SJSA1 (cell line): ENCODE measurements around the gene FSTL4. TPM values are rescaled to one million over a fixed set of nuclear protein-coding genes. Genes with fewer than 3 reads are reported as not detected.
"Not testable (repeated sequence)": the region's sequence is repeated elsewhere in the genome, so short reads cannot be mapped to it uniquely, and the experiment has no call there.

Experiments
- DNase-seq, 2 experiments: peaks; one replicate each; pipeline ENCODE4 v3.0.0-alpha.2; 2015 to 2020; ENCODE audit warnings: low spot score in 2 of 2, low read depth in 1 of 2
- H3K27ac ChIP-seq: fragments of 250-450 bp; sonication (Bioruptor Pico); 2 replicates; pipeline ENCODE4 v1.5.1; 2020; ENCODE audit warnings: mild to moderate bottlenecking, moderate library complexity
- H3K27me3 ChIP-seq: fragments of 250-450 bp; sonication (Bioruptor Pico); replicated peaks from 2 replicates; pipeline ENCODE4 v1.5.1; 2020; ENCODE audit warnings: mild to moderate bottlenecking, moderate library complexity
- H3K36me3 ChIP-seq: fragments of 250-450 bp; sonication (Bioruptor Pico); 2 replicates; pipeline ENCODE4 v1.5.1; 2020; ENCODE audit warnings: mild to moderate bottlenecking
- H3K4me1 ChIP-seq: fragments of 250-450 bp; sonication (Bioruptor Pico); replicated peaks from 2 replicates; pipeline ENCODE4 v1.6.1; 2021; ENCODE audit warnings: mild to moderate bottlenecking
- H3K4me3 ChIP-seq: fragments of 250-450 bp; sonication (Bioruptor Pico); 2 replicates; pipeline ENCODE4 v1.5.1; 2020; ENCODE audit warnings: mild to moderate bottlenecking
- H3K9me3 ChIP-seq: fragments of 250-450 bp; sonication (Bioruptor Pico); replicated peaks from 2 replicates; pipeline ENCODE4 v1.5.1; 2020; ENCODE audit warnings: mild to moderate bottlenecking
- total RNA-seq: library from RNA; depleted of rRNA; stranded (reverse); fragments of >200 nt; shearing (Covaris generic); gene quantifications from 2 replicates; pipeline ENCODE4 v1.2.3, GENCODE V29; 2014

FSTL4 gene
- total RNA-seq, 1 experiment from 2014 or later = 2.1 TPM

- no peak for DNase-seq
- no peak overlapping the region for H3K4me3 ChIP-seq
Observed at GRCh38 chr5:133195250-133195649, 417.1 kb downstream of the FSTL4 start.

GRCh38 chr5:133193794-133194193 is 418.5 kb downstream of the FSTL4 start:
- Histone ChIP-seq H3K27ac (no peak overlapping the region), H3K4me1 (no peaks in the 10 kb centered on the region), H3K27me3 (no peaks in the 10 kb centered on the region), H3K9me3 (no peaks in the 10 kb centered on the region), H3K36me3 (no peaks in the 10 kb centered on the region), H3K4me3 (no peak overlapping the region)
- DNase-seq = no peak

More at GRCh38 chr5:133195250-133195649, 417.1 kb downstream of the FSTL4 start:
- Histone ChIP-seq H3K4me1 (no peaks in the 10 kb centered on the region), H3K27ac (no peak overlapping the region), H3K9me3 (no peaks in the 10 kb centered on the region), H3K27me3 (no peaks in the 10 kb centered on the region), H3K36me3 (no peaks in the 10 kb centered on the region)

DNA sequence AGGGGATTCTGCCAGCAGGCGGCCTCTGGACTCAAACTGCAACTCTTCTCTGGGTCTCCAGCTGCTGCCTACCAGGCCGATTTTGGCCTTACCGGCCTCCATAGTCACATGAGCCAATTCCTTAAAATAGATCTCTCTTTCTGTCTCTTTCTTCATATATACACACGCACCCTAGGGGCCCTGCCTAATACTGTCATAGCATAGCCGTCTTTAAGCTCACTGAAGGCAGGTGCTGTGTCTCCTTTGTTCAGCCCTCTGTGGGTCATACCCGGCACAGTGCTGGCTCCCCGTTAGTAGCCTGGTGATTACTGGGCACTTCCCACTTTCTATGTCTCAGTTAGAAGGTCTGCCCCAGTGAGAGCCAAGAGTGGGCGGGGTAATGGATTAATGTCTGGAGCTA is 419.6 kb downstream of the FSTL4 start:
- no peak for DNase-seq
- Histone ChIP-seq H3K36me3 (no peaks in the 10 kb centered on the region), H3K4me3 (no peak overlapping the region), H3K27ac (no peak overlapping the region), H3K9me3 (no peaks in the 10 kb centered on the region), H3K4me1 (no peaks in the 10 kb centered on the region), H3K27me3 (no peaks in the 10 kb centered on the region)

- H3K27ac ChIP-seq = no peak overlapping the region
- no peaks in the 10 kb centered on the region for H3K36me3 ChIP-seq
- no peaks in the 10 kb centered on the region for H3K9me3 ChIP-seq
- no peak overlapping the region for H3K4me3 ChIP-seq
- no peaks in the 10 kb centered on the region for H3K4me1 ChIP-seq
- DNase-seq = no peak
- H3K27me3 ChIP-seq = no peaks in the 10 kb centered on the region
Observed at GRCh38 chr5:133189881-133190280, 422.5 kb downstream of the FSTL4 start.

DNA sequence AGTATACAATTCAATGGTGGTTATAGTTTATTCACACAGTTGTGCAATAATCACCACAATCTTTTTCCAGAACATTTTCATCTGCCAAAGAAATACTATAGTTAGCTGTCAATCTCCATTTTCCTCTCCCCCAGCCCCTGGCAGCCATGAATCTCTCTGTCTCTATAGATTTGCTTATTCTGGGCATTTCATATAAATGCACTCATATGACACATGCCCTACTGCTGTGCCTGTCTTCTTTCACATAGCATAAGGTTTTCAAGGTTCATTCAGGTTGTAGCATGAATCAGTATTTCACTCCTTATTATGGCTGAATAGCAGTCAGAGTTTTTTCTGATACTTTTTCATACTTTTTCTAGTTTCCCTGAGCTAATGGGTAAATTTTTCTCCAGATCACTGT is 432.9 kb downstream of the FSTL4 start:
- no peak for DNase-seq
- Histone ChIP-seq H3K4me1 (no peaks in the 10 kb centered on the region), H3K27me3 (no peaks in the 10 kb centered on the region), H3K9me3 (no peaks in the 10 kb centered on the region), H3K4me3 (no peak overlapping the region), H3K36me3 (no peaks in the 10 kb centered on the region), H3K27ac (no peak overlapping the region)

- not testable (repeated sequence) for H3K36me3 ChIP-seq, H3K27ac ChIP-seq, H3K4me1 ChIP-seq, H3K9me3 ChIP-seq, H3K4me3 ChIP-seq, DNase-seq, H3K27me3 ChIP-seq
Observed at GRCh38 chr5:133170756-133171387, 441.5 kb downstream of the FSTL4 start.

GRCh38 chr5:133164759-133165158 is 447.6 kb downstream of the FSTL4 start:
- H3K27ac ChIP-seq = no peak overlapping the region
- peaks cover 15% of the 10 kb centered on the region for H3K4me1 ChIP-seq
- H3K4me3 ChIP-seq = no peak overlapping the region
- H3K27me3 ChIP-seq = no peaks in the 10 kb centered on the region
- DNase-seq = no peak
- H3K9me3 ChIP-seq = no peaks in the 10 kb centered on the region
- no peaks in the 10 kb centered on the region for H3K36me3 ChIP-seq

DNA sequence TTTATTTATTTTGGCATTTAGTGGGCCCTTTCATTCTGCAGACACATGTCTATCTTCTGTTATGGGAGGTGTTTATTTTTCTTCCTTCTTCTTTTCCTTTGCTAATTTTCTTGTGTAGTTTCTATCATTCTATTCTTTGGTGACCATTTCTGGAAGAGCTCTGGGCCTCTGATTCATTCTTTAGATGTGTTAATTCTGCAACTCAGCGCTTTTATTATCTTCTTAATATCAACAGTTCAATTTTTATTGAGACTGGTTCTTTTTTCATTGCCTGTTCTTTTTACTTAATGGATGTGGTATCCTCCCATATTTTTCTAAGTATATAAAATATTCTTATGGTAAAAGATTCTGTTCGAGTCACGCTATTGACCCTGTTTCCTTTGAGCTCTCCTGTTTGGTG is 448.5 kb downstream of the FSTL4 start:
- H3K27me3 ChIP-seq = no peaks in the 10 kb centered on the region
- peak in 1 of 2 experiments; percentile 42 for DNase-seq
- no peak overlapping the region for H3K27ac ChIP-seq
- H3K4me3 ChIP-seq = no peak overlapping the region
- H3K4me1 ChIP-seq = peaks cover 15% of the 10 kb centered on the region
- H3K9me3 ChIP-seq = no peaks in the 10 kb centered on the region
- H3K36me3 ChIP-seq = no peaks in the 10 kb centered on the region

GRCh38 chr5:133159543-133159942 is 452.8 kb downstream of the FSTL4 start:
- H3K27ac ChIP-seq = no peak overlapping the region
- H3K27me3 ChIP-seq = no peaks in the 10 kb centered on the region
- 0 out of 2 replicates have a peak, but pooled peaks cover 4% of the 10 kb centered on the region for H3K9me3 ChIP-seq
- DNase-seq = no peak
- H3K36me3 ChIP-seq = no peaks in the 10 kb centered on the region
- H3K4me1 ChIP-seq = peaks cover 25% of the 10 kb centered on the region
- no peak overlapping the region for H3K4me3 ChIP-seq

DNA sequence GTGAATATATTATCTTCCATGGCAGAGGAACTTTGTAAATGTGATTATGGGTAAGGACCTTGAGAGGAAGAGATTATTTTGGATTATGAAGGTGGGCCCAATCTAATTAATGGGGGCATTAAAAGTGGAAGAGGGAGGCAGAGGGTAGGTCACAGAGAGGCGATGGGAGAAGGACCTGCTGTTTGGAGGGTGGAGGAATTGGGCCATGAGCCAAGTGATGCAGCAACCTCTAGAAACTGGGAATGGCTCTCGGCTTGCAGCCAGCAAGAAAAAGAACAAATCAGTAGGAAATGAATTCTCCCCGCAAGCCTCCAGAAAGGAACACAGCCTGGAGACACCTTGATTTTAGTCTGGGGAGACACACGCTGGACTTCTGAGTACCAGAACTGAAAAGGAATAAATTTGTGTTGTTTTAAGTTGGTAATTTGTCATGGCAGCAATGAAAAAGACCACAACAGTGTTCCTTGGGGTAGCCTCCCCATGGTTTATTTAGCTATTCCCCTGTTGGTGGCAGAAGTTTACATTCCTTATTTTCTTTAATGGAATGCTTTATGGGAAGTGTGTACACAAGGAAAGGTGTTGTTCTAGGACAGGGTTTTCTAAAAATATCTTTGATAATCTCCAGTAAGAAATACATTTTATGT is 456.9 kb downstream of the FSTL4 start:
- no peaks in the 10 kb centered on the region for H3K27me3 ChIP-seq
- H3K4me3 ChIP-seq = no peak overlapping the region
- H3K9me3 ChIP-seq = 0 out of 2 replicates have a peak, but pooled peaks cover 4% of the 10 kb centered on the region
- no peak overlapping the region for H3K27ac ChIP-seq
- no peaks in the 10 kb centered on the region for H3K36me3 ChIP-seq
- H3K4me1 ChIP-seq = peaks cover 13% of the 10 kb centered on the region
- peak in 1 of 2 experiments; percentile 58 for DNase-seq

- Histone ChIP-seq H3K4me1 (peaks cover 13% of the 10 kb centered on the region), H3K27ac (no peak overlapping the region), H3K27me3 (no peaks in the 10 kb centered on the region), H3K4me3 (no peak overlapping the region), H3K36me3 (no peaks in the 10 kb centered on the region), H3K9me3 (0 out of 2 replicates have a peak, but pooled peaks cover 4% of the 10 kb centered on the region)
- no peak for DNase-seq
Observed at GRCh38 chr5:133154274-133155075, 457.9 kb downstream of the FSTL4 start.

- Histone ChIP-seq H3K4me1 (peaks cover 11% of the 10 kb centered on the region), H3K27me3 (no peaks in the 10 kb centered on the region), H3K36me3 (no peaks in the 10 kb centered on the region), H3K9me3 (no peaks in the 10 kb centered on the region), H3K4me3 (no peak overlapping the region), H3K27ac (no peak overlapping the region)
- no peak for DNase-seq
Observed at GRCh38 chr5:133150909-133151544, 461.3 kb downstream of the FSTL4 start.

GRCh38 chr5:133149345-133149744 is 463.0 kb downstream of the FSTL4 start:
- no peak overlapping the region for H3K4me3 ChIP-seq
- no peak for DNase-seq
- H3K4me1 ChIP-seq = no peaks in the 10 kb centered on the region
- no peak overlapping the region for H3K27ac ChIP-seq
- no peaks in the 10 kb centered on the region for H3K9me3 ChIP-seq
- no peaks in the 10 kb centered on the region for H3K36me3 ChIP-seq
- no peaks in the 10 kb centered on the region for H3K27me3 ChIP-seq
